Measurements from ENCODE around the gene TRAF4.
"Not testable (repeated sequence)": the region's sequence is repeated elsewhere in the genome, so short reads cannot be mapped to it uniquely, and the experiment has no call there.

The TRAF4 gene

GRCh38 chr17:28783161-28783560 lies 39.4 kb downstream of the TRAF4 start:
- no peak for DNase-seq (ENCODE audit: low read depth, low spot score)

GRCh38 chr17:28788100-28788499 lies 44.3 kb downstream of the TRAF4 start:
- DNase-seq (ENCODE audit: low read depth, low spot score): no peak

- DNase-seq (ENCODE audit: low read depth, low spot score): no peak
Measured at GRCh38 chr17:28792877-28793661, 49.3 kb downstream of the TRAF4 start.

- not testable (repeated sequence) for DNase-seq (ENCODE audit: low read depth, low spot score)
Measured at GRCh38 chr17:28794846-28795441, 51.1 kb downstream of the TRAF4 start.

GRCh38 chr17:28796062-28796461 lies 52.3 kb downstream of the TRAF4 start:
- DNase-seq (ENCODE audit: low read depth, low spot score): no peak

All from ELF-1 (cell line).